PC-9 (cell line): ENCODE data around the gene RPAP3.

Experiments used
- EZH2 ChIP-seq: fragments of 200-600 bp; sonication (generic); IDR thresholded peaks from 2 replicates; pipeline ENCODE4 v1.8.0; 2017; ENCODE audit warnings: antibody characterized with exemption, low read depth
- TF ChIP-seq, protein P1 (sequence below): fragments of 200-600 bp; sonication (generic); conservative IDR thresholded peaks from 2 replicates; pipeline ENCODE4 v1.6.1; 2017; ENCODE audit warnings: mixed run types, antibody characterized with exemption, mild to moderate bottlenecking, moderate library complexity

DNA sequence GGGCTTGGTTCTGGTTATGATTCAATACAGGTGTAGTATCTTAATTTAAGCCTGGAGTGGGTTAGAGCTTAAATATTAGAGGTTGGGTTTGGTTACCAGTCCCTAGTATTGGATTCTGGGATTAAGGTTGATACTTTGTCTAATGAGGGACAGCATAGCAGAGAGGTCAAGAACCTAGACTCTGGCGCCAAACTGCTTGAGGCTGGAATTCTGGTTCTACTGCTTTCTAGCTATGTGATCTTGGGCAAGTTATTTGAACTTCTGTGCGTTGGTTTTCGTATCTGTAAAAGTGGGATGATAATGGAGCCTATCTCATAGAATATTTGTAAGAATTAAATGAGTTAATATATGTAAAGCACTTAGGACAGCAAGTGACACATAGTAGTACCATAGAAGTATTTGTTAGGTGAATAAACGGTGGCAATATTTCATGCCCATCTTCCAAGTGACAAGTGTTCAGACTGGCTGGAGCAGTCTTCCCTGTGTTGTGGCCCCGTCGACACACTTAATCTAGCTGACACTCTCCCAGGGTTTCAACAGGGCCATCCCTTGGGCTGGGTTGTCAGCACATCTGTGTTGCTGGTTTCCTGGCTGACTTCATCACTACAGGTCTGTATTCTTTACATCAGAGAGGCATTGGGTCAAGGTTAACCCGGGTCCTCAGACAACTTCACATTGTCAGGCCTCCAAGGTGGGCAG lies 16.5 kb upstream of the RPAP3 start:
- TF ChIP-seq, protein P1, sequence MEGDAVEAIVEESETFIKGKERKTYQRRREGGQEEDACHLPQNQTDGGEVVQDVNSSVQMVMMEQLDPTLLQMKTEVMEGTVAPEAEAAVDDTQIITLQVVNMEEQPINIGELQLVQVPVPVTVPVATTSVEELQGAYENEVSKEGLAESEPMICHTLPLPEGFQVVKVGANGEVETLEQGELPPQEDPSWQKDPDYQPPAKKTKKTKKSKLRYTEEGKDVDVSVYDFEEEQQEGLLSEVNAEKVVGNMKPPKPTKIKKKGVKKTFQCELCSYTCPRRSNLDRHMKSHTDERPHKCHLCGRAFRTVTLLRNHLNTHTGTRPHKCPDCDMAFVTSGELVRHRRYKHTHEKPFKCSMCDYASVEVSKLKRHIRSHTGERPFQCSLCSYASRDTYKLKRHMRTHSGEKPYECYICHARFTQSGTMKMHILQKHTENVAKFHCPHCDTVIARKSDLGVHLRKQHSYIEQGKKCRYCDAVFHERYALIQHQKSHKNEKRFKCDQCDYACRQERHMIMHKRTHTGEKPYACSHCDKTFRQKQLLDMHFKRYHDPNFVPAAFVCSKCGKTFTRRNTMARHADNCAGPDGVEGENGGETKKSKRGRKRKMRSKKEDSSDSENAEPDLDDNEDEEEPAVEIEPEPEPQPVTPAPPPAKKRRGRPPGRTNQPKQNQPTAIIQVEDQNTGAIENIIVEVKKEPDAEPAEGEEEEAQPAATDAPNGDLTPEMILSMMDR = no peak
- TF ChIP-seq EZH2 = no peak
